ENCODE results near the gene HOGA1. TPM values are rescaled to one million over a fixed set of nuclear protein-coding genes. Genes with fewer than 3 reads are reported as not detected.

HOGA1 gene
- total and polyA plus RNA-seq, 2 donors (not counting 3 experiments of a cell fraction or from before 2014, with no cell fraction given): 0.44 to 0.91 TPM

DNA sequence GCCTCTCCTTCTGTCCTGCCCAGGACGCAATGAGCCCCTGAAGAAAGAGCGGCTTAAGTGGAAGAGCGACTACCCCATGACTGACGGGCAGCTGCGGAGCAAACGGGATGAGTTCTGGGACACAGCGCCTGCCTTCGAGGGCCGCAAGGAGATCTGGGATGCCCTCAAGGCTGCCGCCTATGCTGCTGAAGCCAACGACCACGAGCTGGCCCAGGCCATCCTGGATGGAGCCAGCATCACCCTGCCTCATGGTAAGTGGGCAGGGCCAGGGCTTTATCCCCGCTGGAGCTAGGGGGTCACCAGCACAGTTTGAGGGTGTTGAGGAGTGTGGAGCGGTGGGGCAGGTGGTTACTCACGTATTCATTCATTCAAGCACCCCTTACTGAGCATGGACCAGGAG is 16.3 kb upstream of the HOGA1 start:
- H4K20me1 ChIP-seq (replicated peaks; ENCODE audit: control insufficient read depth, extremely low read depth, insufficient read depth, low read length): no peaks in the 10 kb centered on the region
- CTCF ChIA-PET: interaction anchor here (1.2 to 1.9 kb wide), 3 partner anchors 34 to 45 kb away, joined by 4 to 12 read pairs (median 6); no protein-coding TSS in a partner anchor
- no peak overlapping the region for H3K4me2 ChIP-seq (ENCODE audit: insufficient read depth, low read length)
- H3K9ac ChIP-seq (replicated peaks; ENCODE audit: extremely low read depth, insufficient read depth, low read length): no peak overlapping the region
- no peaks in the 10 kb centered on the region for H3K79me2 ChIP-seq (ENCODE audit: control insufficient read depth, insufficient read depth, low read length)
- TF ChIP-seq POLR2A (IDR thresholded peaks at IDR 0.05; ENCODE audit: low read depth, low read length): no peak
- TF ChIP-seq EZH2 (IDR thresholded peaks at IDR 0.05; ENCODE audit: borderline replicate concordance, low read depth, low read length, severe bottlenecking): no peak
- no peak for TF ChIP-seq GATA2 (IDR thresholded peaks at IDR 0.05; ENCODE audit: insufficient read depth, insufficient read length, low read depth, low read length)
- H3K27me3 ChIP-seq (ENCODE audit: control insufficient read depth in 2 of 2, insufficient read depth in 2 of 2, low read length in 2 of 2): no peaks in the 10 kb centered on the region
- FAIRE-seq: no peak
- dilution Hi-C loops (cut with MboI; ENCODE audit: extremely low pct_ligation_motif_present, low sequenced_read_pairs): no loop called here
- no peaks in the 10 kb centered on the region for H3K9me1 ChIP-seq (replicated peaks; ENCODE audit: control insufficient read depth, extremely low read depth, insufficient read depth, low read length)
- H3K9me3 ChIP-seq (replicated peaks; ENCODE audit: control insufficient read depth, insufficient read depth, low read length): no peaks in the 10 kb centered on the region
- intact Hi-C loops (cut with micrococcal nuclease): no loop called here
- BruUV-seq (replicated peaks): no TSS peak
- no peak for DNase-seq (ENCODE audit: low read depth, low spot score)
- no peaks in the 10 kb centered on the region for H3K4me1 ChIP-seq (ENCODE audit: control insufficient read depth, extremely low read depth, insufficient read depth, low read length)
- no peak overlapping the region for H3K4me3 ChIP-seq (replicated peaks in 1 of 3; ENCODE audit: insufficient read depth in 1 of 3, low read depth in 1 of 3, low read length in 3 of 3)
- no peak overlapping the region for H3K27ac ChIP-seq (ENCODE audit: insufficient read depth, low read depth, low read length)
- H3K36me3 ChIP-seq (ENCODE audit: control insufficient read depth in 2 of 2, extremely low read depth in 1 of 2, insufficient read depth in 2 of 2, low read length in 2 of 2): peaks cover 3 to 37% of the 10 kb centered on the region in 2 experiments
- no peak overlapping the region for H2AFZ ChIP-seq (ENCODE audit: low read depth, low read length)
- POLR2A ChIA-PET: interaction anchor here (0.7 kb wide), 1 partner anchor 71 kb away, joined by 4 read pairs; no protein-coding TSS in a partner anchor

DNA sequence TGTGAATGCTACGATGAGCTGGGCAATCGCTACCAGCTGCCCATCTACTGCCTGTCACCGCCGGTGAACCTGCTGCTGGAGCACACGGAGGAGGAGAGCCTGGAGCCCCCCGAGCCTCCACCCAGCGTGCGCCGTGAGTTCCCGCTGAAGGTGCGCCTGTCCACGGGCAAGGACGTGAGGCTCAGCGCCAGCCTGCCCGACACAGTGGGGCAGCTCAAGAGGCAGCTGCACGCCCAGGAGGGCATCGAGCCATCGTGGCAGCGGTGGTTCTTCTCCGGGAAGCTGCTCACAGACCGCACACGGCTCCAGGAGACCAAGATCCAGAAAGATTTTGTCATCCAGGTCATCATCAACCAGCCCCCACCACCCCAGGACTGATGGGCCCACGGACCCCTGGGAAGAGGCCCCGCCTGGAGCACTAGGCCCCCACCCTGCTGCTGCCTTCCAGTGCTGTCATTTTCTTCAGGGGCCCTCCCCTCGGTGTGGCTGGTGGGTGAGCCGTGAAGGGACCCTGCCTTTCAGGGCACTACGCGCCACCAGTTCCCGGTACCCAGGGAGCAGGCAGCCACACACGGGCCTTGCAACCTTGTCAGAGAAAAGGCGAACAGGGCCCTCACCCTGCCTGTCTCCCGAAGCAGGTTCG is 13.9 kb upstream of the HOGA1 start:
- Histone ChIP-seq H3K4me1 (ENCODE audit: control insufficient read depth, extremely low read depth, insufficient read depth, low read length) (peaks cover 12% of the 10 kb centered on the region), H3K27me3 (ENCODE audit: control insufficient read depth in 2 of 2, insufficient read depth in 2 of 2, low read length in 2 of 2) (no peaks in the 10 kb centered on the region), H3K9me1 (replicated peaks; ENCODE audit: control insufficient read depth, extremely low read depth, insufficient read depth, low read length) (no peaks in the 10 kb centered on the region), H4K20me1 (replicated peaks; ENCODE audit: control insufficient read depth, extremely low read depth, insufficient read depth, low read length) (no peaks in the 10 kb centered on the region), H3K9me3 (replicated peaks; ENCODE audit: control insufficient read depth, insufficient read depth, low read length) (no peaks in the 10 kb centered on the region), H3K9ac (replicated peaks; ENCODE audit: extremely low read depth, insufficient read depth, low read length) (no peak overlapping the region), H3K4me2 (ENCODE audit: insufficient read depth, low read length) (no peak overlapping the region), H3K4me3 (replicated peaks in 1 of 3; ENCODE audit: insufficient read depth in 1 of 3, low read depth in 1 of 3, low read length in 3 of 3) (no peak overlapping the region), H3K36me3 (ENCODE audit: control insufficient read depth in 2 of 2, extremely low read depth in 1 of 2, insufficient read depth in 2 of 2, low read length in 2 of 2) (peaks cover 3 to 37% of the 10 kb centered on the region in 2 experiments), H3K27ac (ENCODE audit: insufficient read depth, low read depth, low read length) (no peak overlapping the region), H2AFZ (ENCODE audit: low read depth, low read length) (no peak overlapping the region), H3K79me2 (ENCODE audit: control insufficient read depth, insufficient read depth, low read length) (no peaks in the 10 kb centered on the region)
- no TSS peak for BruUV-seq (replicated peaks)
- TF ChIP-seq GATA2 (IDR thresholded peaks at IDR 0.05; ENCODE audit: insufficient read depth, insufficient read length, low read depth, low read length): no peak
- TF ChIP-seq POLR2A (IDR thresholded peaks at IDR 0.05; ENCODE audit: low read depth, low read length): no peak
- no peak for TF ChIP-seq POLR2AphosphoS5 (IDR thresholded peaks at IDR 0.05; ENCODE audit: insufficient read depth, low read depth, low read length)
- no peak for TF ChIP-seq JUN (IDR thresholded peaks at IDR 0.05; ENCODE audit: borderline replicate concordance, insufficient read depth, insufficient read length, low read depth)
- ChIA-PET POLR2A (no interaction called here), CTCF (interaction anchor here (1.0 to 8.2 kb wide), 7 partner anchors 17 to 106 kb away, joined by 3 to 304 read pairs (median 5); partner anchors contain the start of gene UBTD1)
- DNase-seq (ENCODE audit: low read depth, low spot score) (no peak), FAIRE-seq (no peak)
- intact Hi-C loops (cut with micrococcal nuclease): no loop called here
- dilution Hi-C loops (cut with MboI; ENCODE audit: extremely low pct_ligation_motif_present, low sequenced_read_pairs): no loop called here
